Karpas-422 (cell line): ENCODE measurements around the gene FBXL17. TPM values are rescaled to one million over a fixed set of nuclear protein-coding genes. Genes with fewer than 3 reads are reported as not detected.

Experiments used
- DNase-seq: peaks from one replicate; pipeline ENCODE4 v3.0.0-alpha.2; 2015
- H2AFZ ChIP-seq: fragments of 200-600 bp; sonication (generic); 2 replicates; pipeline ENCODE4 v1.6.1; 2014; ENCODE audit warnings: antibody characterized with exemption, low read length, mixed read lengths
- H3K27ac ChIP-seq: fragments of 200-600 bp; sonication (generic); 2 replicates; pipeline ENCODE4 v1.5.1; 2014; ENCODE audit warnings: mild to moderate bottlenecking, low read length, moderate library complexity
- H3K27me3 ChIP-seq: fragments of 200-600 bp; sonication (generic); 2 replicates; pipeline ENCODE4 v1.6.1; 2014; ENCODE audit warnings: low read length, mixed read lengths
- H3K36me3 ChIP-seq: fragments of 200-600 bp; sonication (generic); 2 replicates; pipeline ENCODE4 v1.6.1; 2014; ENCODE audit warnings: low read length, mixed read lengths; ENCODE audit not compliant: insufficient read depth
- H3K4me1 ChIP-seq: fragments of 200-600 bp; sonication (generic); 2 replicates; pipeline ENCODE4 v1.6.1; 2014; ENCODE audit warnings: mild to moderate bottlenecking, low read length, mixed read lengths
- H3K4me2 ChIP-seq: fragments of 200-600 bp; sonication (generic); 2 replicates; pipeline ENCODE4 v1.6.1; 2014; ENCODE audit warnings: low read length, low read depth, mild to moderate bottlenecking; ENCODE audit not compliant: poor library complexity, severe bottlenecking
- H3K4me3 ChIP-seq: fragments of 200-600 bp; sonication (generic); 2 replicates; pipeline ENCODE4 v1.5.1; 2014; ENCODE audit warnings: mild to moderate bottlenecking, antibody characterized with exemption, low read length, mixed read lengths
- H3K79me2 ChIP-seq: fragments of 200-600 bp; sonication (generic); 2 replicates; pipeline ENCODE4 v1.6.1; 2014; ENCODE audit warnings: mild to moderate bottlenecking, low read length, mixed read lengths
- H3K9ac ChIP-seq: fragments of 200-600 bp; sonication (generic); 2 replicates; pipeline ENCODE4 v1.6.0; 2014; ENCODE audit warnings: low read length
- H3K9me2 ChIP-seq: fragments of 200-600 bp; sonication (generic), shearing (Covaris generic); replicated peaks from 2 replicates; pipeline ENCODE4 v1.6.0; 2014; ENCODE audit warnings: mild to moderate bottlenecking, low read length, moderate library complexity; ENCODE audit not compliant: insufficient read depth
- H3K9me3 ChIP-seq: fragments of 300-700, 200-600 bp; sonication (generic); 2 replicates; pipeline ENCODE4 v1.6.1; 2014; ENCODE audit warnings: low read length, mixed read lengths
- H4K20me1 ChIP-seq: fragments of 200-600 bp; sonication (generic); 2 replicates; pipeline ENCODE4 v1.6.1; 2014; ENCODE audit warnings: mild to moderate bottlenecking, antibody characterized with exemption, low read length, low read depth; ENCODE audit not compliant: insufficient read depth
- total RNA-seq: library from RNA; depleted of rRNA; stranded (reverse); fragments of >200 nt; shearing (Covaris generic); gene quantifications from 2 replicates; pipeline ENCODE4 v1.2.3, GENCODE V29; 2014; ENCODE audit warnings: low replicate concordance

Gene FBXL17
- total RNA-seq, 1 experiment from 2014 or later, result 26.9 TPM

DNA sequence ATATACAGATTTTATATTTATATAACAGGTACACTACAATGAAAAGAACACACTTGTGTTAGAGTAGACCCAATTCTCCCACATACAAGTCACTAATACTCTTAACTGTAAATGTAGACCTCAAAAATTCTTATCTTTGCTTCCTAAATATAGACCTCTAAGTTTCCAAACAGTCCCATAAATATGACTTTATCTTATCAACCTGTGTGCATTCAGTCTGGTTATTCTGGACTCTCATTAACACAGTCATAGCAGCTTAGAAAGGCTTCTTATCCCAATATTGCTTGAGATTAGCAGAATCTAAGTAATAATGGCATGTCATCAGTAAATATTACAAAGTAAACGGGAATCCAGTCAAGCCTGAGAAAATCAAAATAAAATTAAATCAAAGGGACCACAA is 161.1 kb downstream of the FBXL17 start:
- Histone ChIP-seq H3K9ac (no peak overlapping the region), H3K4me1 (no peaks in the 10 kb centered on the region), H3K9me3 (peaks cover 2% of the 10 kb centered on the region; the same call in 1 of the 2 replicates), H3K79me2 (no peaks in the 10 kb centered on the region), H3K27ac (no peak overlapping the region), H3K4me2 (no peak overlapping the region), H3K4me3 (no peak overlapping the region), H3K27me3 (no peaks in the 10 kb centered on the region), H3K36me3 (no peaks in the 10 kb centered on the region; the same call in 1 of the 2 replicates), H3K9me2 (no peaks in the 10 kb centered on the region), H4K20me1 (no peaks in the 10 kb centered on the region), H2AFZ (no peak overlapping the region)
- DNase-seq, result no peak

- no peak overlapping the region for H3K4me3 ChIP-seq
- H3K36me3 ChIP-seq, result no peaks in the 10 kb centered on the region; the same call in 1 of the 2 replicates
- no peak for DNase-seq
- no peaks in the 10 kb centered on the region for H3K9me2 ChIP-seq
- H2AFZ ChIP-seq, result no peak overlapping the region
- H4K20me1 ChIP-seq, result no peaks in the 10 kb centered on the region
- no peak overlapping the region for H3K27ac ChIP-seq
- H3K9ac ChIP-seq, result no peak overlapping the region
- H3K4me1 ChIP-seq, result no peaks in the 10 kb centered on the region
- H3K9me3 ChIP-seq, result peaks cover 2% of the 10 kb centered on the region
- H3K27me3 ChIP-seq, result no peaks in the 10 kb centered on the region
- H3K79me2 ChIP-seq, result no peaks in the 10 kb centered on the region
- no peak overlapping the region for H3K4me2 ChIP-seq
Measured at GRCh38 chr5:108216890-108217289, 165.0 kb downstream of the FBXL17 start.

- H3K4me3 ChIP-seq, result no peak overlapping the region
- H3K9ac ChIP-seq, result no peak overlapping the region
- H3K27me3 ChIP-seq, result no peaks in the 10 kb centered on the region
- no peak overlapping the region for H3K27ac ChIP-seq
- no peaks in the 10 kb centered on the region for H3K36me3 ChIP-seq
- no peaks in the 10 kb centered on the region for H3K4me1 ChIP-seq
- H2AFZ ChIP-seq, result no peak overlapping the region
- H3K9me3 ChIP-seq, result peaks cover 2% of the 10 kb centered on the region
- H4K20me1 ChIP-seq, result no peaks in the 10 kb centered on the region
- no peaks in the 10 kb centered on the region for H3K79me2 ChIP-seq
- DNase-seq, result no peak
- H3K9me2 ChIP-seq, result no peaks in the 10 kb centered on the region
- no peak overlapping the region for H3K4me2 ChIP-seq
Measured at GRCh38 chr5:108214857-108215256, 167.0 kb downstream of the FBXL17 start.

DNA sequence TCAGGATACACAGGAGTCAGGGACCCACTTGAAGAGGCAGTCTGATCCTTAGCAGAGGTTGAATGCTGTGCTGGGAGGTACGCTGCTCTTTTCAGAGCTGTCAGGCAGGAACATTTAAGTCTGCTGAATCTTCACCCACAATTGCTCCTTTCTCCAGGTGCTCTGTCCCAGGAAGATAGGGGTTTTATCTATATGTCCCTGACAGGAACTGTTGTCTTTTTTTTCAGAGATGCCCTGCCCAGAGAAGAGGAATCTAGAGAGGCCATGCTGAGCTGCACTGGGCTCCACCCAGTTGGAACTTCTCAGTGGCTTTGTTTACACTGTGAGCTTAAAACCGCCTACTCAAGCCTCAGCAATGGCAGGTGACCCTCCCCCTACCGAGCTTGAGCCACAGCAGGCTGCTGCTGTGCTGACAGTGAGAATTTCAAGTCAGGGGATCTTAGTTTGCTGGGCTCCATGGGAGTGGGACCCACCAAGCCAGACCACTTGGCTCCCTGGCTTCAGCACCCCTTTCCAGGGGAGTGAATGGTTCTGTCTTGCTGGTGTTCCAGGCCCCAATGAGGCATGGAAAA is 169.0 kb downstream of the FBXL17 start:
- H3K4me3 ChIP-seq, result no peak overlapping the region
- H3K79me2 ChIP-seq, result no peaks in the 10 kb centered on the region
- no peak overlapping the region for H3K4me2 ChIP-seq
- H3K9ac ChIP-seq, result no peak overlapping the region
- H4K20me1 ChIP-seq, result no peaks in the 10 kb centered on the region
- H3K36me3 ChIP-seq, result no peaks in the 10 kb centered on the region
- no peaks in the 10 kb centered on the region; the same call in 1 of the 2 replicates for H3K9me3 ChIP-seq
- no peak overlapping the region for H2AFZ ChIP-seq
- no peaks in the 10 kb centered on the region for H3K9me2 ChIP-seq
- DNase-seq, result no peak
- no peak overlapping the region for H3K27ac ChIP-seq
- no peaks in the 10 kb centered on the region for H3K27me3 ChIP-seq
- no peaks in the 10 kb centered on the region for H3K4me1 ChIP-seq

- Histone ChIP-seq H3K4me3 (no peak overlapping the region), H3K9ac (no peak overlapping the region), H3K9me2 (no peaks in the 10 kb centered on the region), H4K20me1 (no peaks in the 10 kb centered on the region), H3K4me1 (no peaks in the 10 kb centered on the region), H3K9me3 (no peaks in the 10 kb centered on the region), H3K79me2 (no peaks in the 10 kb centered on the region), H3K27ac (no peak overlapping the region), H3K36me3 (no peaks in the 10 kb centered on the region), H2AFZ (no peak overlapping the region), H3K27me3 (no peaks in the 10 kb centered on the region), H3K4me2 (no peak overlapping the region)
- no peak for DNase-seq
Measured at GRCh38 chr5:108206707-108207106, 175.2 kb downstream of the FBXL17 start.

DNA sequence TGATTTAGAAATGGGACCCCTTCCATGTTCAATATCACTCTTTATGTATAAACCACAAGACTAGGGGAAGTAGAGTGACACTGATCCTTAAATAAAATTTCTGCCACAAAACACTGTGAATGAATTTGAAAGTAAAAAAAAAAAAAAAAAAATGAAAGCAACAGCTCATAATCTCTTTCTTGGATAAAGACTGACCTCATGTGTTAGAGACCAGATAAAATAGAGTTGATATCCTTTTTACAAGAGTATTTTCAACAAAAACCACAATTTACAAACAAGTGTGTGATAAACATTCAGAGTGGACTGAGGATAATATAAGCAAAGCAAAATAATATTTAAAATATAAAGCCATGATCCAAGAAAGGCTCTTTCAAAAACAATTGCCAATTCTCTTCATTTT is 180.2 kb downstream of the FBXL17 start:
- no peak overlapping the region for H3K9ac ChIP-seq
- no peaks in the 10 kb centered on the region for H3K9me3 ChIP-seq
- H3K27me3 ChIP-seq, result no peaks in the 10 kb centered on the region
- no peak overlapping the region for H2AFZ ChIP-seq
- H3K36me3 ChIP-seq, result no peaks in the 10 kb centered on the region
- no peak overlapping the region for H3K27ac ChIP-seq
- no peaks in the 10 kb centered on the region for H3K79me2 ChIP-seq
- H3K9me2 ChIP-seq, result no peaks in the 10 kb centered on the region
- no peak for DNase-seq
- H3K4me2 ChIP-seq, result no peak overlapping the region
- H3K4me1 ChIP-seq, result no peaks in the 10 kb centered on the region
- H4K20me1 ChIP-seq, result no peaks in the 10 kb centered on the region
- H3K4me3 ChIP-seq, result no peak overlapping the region

DNA sequence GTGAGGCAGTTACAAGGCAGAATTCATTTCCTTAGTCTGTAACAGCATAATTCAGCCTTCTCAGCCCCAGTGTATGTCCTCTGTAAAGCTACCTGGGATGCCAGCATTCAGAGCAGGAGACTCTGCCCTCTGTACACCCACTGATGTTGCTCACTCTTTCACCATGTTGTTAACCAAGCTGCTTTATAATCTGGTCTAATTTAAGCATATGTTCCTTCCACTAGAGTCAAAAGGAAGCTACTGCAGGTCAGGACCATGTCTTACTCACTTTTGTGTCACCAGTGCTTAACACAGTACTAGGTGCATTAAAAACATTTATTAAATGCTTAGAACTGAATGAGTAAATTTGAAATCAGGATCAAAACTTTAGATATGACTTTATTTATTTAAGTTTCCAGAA is 185.6 kb downstream of the FBXL17 start:
- Histone ChIP-seq H3K9ac (no peak overlapping the region), H3K27ac (no peak overlapping the region), H2AFZ (no peak overlapping the region), H3K9me2 (no peaks in the 10 kb centered on the region), H3K79me2 (no peaks in the 10 kb centered on the region; the same call in 1 of the 2 replicates), H3K36me3 (no peaks in the 10 kb centered on the region), H3K27me3 (no peaks in the 10 kb centered on the region), H3K4me2 (no peak overlapping the region), H4K20me1 (no peaks in the 10 kb centered on the region), H3K4me1 (no peaks in the 10 kb centered on the region), H3K4me3 (no peak overlapping the region), H3K9me3 (no peaks in the 10 kb centered on the region)
- DNase-seq, result no peak

GRCh38 chr5:108193021-108193795 is 188.7 kb downstream of the FBXL17 start:
- Histone ChIP-seq H4K20me1 (no peaks in the 10 kb centered on the region), H3K9me2 (no peaks in the 10 kb centered on the region), H2AFZ (no peak overlapping the region), H3K27me3 (no peaks in the 10 kb centered on the region), H3K4me1 (no peaks in the 10 kb centered on the region), H3K4me3 (no peak overlapping the region), H3K79me2 (no peaks in the 10 kb centered on the region; the same call in 1 of the 2 replicates), H3K4me2 (no peak overlapping the region), H3K27ac (no peak overlapping the region), H3K36me3 (no peaks in the 10 kb centered on the region), H3K9me3 (no peaks in the 10 kb centered on the region), H3K9ac (no peak overlapping the region)
- DNase-seq, result no peak
